Activated naive CD4-positive, alpha-beta T cell treated with anti-CD3 and anti-CD28 coated beads for 36 hours (primary cell): ENCODE measurements around the gene RAB2B. TPM values are rescaled to one million over a fixed set of nuclear protein-coding genes. Genes with fewer than 3 reads are reported as not detected.

Experiments
- CTCF ChIA-PET: fragments of 350-600 bp; sonication (Branson Sonifier 250); formaldehyde crosslinking; loops from one replicate; lab custom pipeline; 2021; ENCODE audit warnings: antibody characterized with exemption; lab: Charles Lee
- DNase-seq: peaks from one replicate; pipeline ENCODE4 v3.0.0-alpha.2; 2020
- H3K27ac Mint-ChIP-seq: one replicate; pipeline ENCODE4 v1.8.0; 2021; ENCODE audit warnings: mild to moderate bottlenecking, mixed read lengths
- H3K27me3 Mint-ChIP-seq: one replicate; pipeline ENCODE4 v1.8.0; 2021; ENCODE audit warnings: low read depth, mixed read lengths
- H3K36me3 Mint-ChIP-seq: one replicate; pipeline ENCODE4 v1.8.0; 2021; ENCODE audit warnings: low read depth, mixed read lengths
- H3K4me1 Mint-ChIP-seq: one replicate; pipeline ENCODE4 v1.8.0; 2021; ENCODE audit warnings: low read depth, mixed read lengths
- H3K4me3 Mint-ChIP-seq: one replicate; pipeline ENCODE4 v1.8.0; 2021; ENCODE audit warnings: mild to moderate bottlenecking, moderate library complexity, mixed read lengths
- H3K9me3 Mint-ChIP-seq: one replicate; pipeline ENCODE4 v1.8.0; 2021; ENCODE audit warnings: mixed read lengths
- intact Hi-C: fragments of 100-400 bp; cut with micrococcal nuclease; formaldehyde crosslinking; loops from one replicate; pipeline ENCODE4 v1.15.1; 2023
- total RNA-seq, 2 experiments: library from RNA; stranded (reverse); gene quantifications; one replicate each; pipeline ENCODE4 v1.2.3, GENCODE V29; 2021

Gene RAB2B
- total RNA-seq = 10 to 100 TPM; 20.5 to 21.4 TPM

DNA sequence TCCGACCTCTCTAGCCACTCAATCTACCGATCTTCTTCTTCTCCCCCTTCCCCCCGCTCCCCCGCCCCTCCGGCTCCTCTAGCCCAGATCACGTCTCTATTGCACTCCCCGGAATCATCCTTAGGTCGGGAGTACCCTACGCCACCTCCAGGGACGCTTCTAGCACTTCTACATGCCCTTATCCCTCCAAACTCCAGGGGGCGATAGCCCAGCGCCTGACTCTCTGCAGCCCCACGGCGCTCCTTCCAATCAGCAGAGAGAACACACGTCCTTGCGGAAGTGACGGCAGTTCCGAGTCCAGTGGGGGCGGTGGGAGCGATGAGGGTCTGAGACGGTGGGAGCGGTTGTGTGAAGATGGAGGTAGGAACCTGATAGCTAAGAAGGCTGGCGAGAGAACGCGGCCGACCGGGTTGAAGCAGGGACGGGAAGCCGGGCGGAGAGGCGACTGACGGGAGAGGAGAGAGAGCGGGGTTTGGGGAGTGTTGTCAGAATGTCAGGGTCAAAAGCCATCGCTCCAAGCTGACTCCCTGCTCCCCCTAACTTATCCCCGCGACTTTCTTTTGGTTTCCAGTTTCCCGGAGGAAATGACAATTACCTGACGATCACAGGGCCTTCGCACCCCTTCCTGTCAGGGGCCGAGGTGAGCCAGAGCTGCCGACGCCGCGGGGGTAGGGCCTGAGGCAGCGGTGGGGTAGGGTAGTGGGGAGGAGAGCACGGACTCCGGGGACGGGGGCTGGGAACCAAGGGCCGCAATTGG lies at the start of gene RAB2B, which contains the start of gene TOX4:
TSS of gene RAB2B (minus strand) at position 35 of the 757 bp plus-strand sequence. CDS start 87 bp downstream, outside the sequence.
TSS of gene TOX4 (plus strand) at position 271 of the 757 bp plus-strand sequence. CDS start at position 355, 84 bp downstream.
- peak within 1 kb of the TSS; percentile 98 for H3K27ac Mint-ChIP-seq
- peak within 1 kb of the TSS; percentile 100 for H3K4me3 Mint-ChIP-seq
- intact Hi-C loops = loop anchor here (1.0 kb wide), 10 partner anchors 21 to 488 kb away; partner anchors contain the start of genes CHD8, HNRNPC, METTL17 and METTL3
- CTCF ChIA-PET = interaction anchor here (0.5 to 4.0 kb wide), 21 partner anchors 10 to 373 kb away, joined by 3 to 21 read pairs (median 4); partner anchors contain the start of genes CHD8 and METTL3
- no peaks in the 10 kb centered on the region for H3K9me3 Mint-ChIP-seq
- DNase-seq = peak; percentile 97
- H3K27me3 Mint-ChIP-seq = no peaks in the 10 kb centered on the region
- peaks cover 31% of the 10 kb centered on the region for H3K4me1 Mint-ChIP-seq
- peaks cover 5% of the 10 kb centered on the region for H3K36me3 Mint-ChIP-seq

GRCh38 chr14:21525962-21526671 lies 49.4 kb upstream of the RAB2B start, which contains the start of gene SALL2:
Gene SALL2 (minus strand): TSS chr14:21526346. CDS start chr14:21526127, 219 bp downstream.
- intact Hi-C loops = loop anchor here (1.0 kb wide), 5 partner anchors 15 to 257 kb away; partner anchors contain the start of genes CHD8, HNRNPC, METTL3 and TOX4
- DNase-seq = peak; percentile 86
- CTCF ChIA-PET = interaction anchor here (0.7 to 5.0 kb wide), 5 partner anchors 12 to 115 kb away, joined by 3 to 26 read pairs (median 4); partner anchors contain the start of gene METTL3
- no peaks in the 10 kb centered on the region for H3K27me3 Mint-ChIP-seq
- peak within 1 kb of the TSS; percentile 70 for H3K27ac Mint-ChIP-seq
- H3K4me3 Mint-ChIP-seq = peak within 1 kb of the TSS; percentile 79
- H3K4me1 Mint-ChIP-seq = peaks cover 9% of the 10 kb centered on the region
- H3K36me3 Mint-ChIP-seq = no peaks in the 10 kb centered on the region
- no peaks in the 10 kb centered on the region for H3K9me3 Mint-ChIP-seq

- CTCF ChIA-PET = interaction anchor here (0.7 to 5.0 kb wide), 4 partner anchors 11 to 115 kb away, joined by 3 to 26 read pairs (median 5); partner anchors contain the start of gene METTL3
- H3K4me3 Mint-ChIP-seq = peak overlapping the region; percentile 79
- intact Hi-C loops = no loop called here
- H3K27ac Mint-ChIP-seq = peak overlapping the region; percentile 70
- H3K4me1 Mint-ChIP-seq = peaks cover 9% of the 10 kb centered on the region
- no peak for DNase-seq
- H3K9me3 Mint-ChIP-seq = no peaks in the 10 kb centered on the region
- H3K36me3 Mint-ChIP-seq = no peaks in the 10 kb centered on the region
- no peaks in the 10 kb centered on the region for H3K27me3 Mint-ChIP-seq
Observed at GRCh38 chr14:21525571-21525961, 48.8 kb upstream of the RAB2B start.

GRCh38 chr14:21524575-21525490 lies 48.1 kb upstream of the RAB2B start:
- H3K27ac Mint-ChIP-seq = no peak overlapping the region
- no peaks in the 10 kb centered on the region for H3K9me3 Mint-ChIP-seq
- CTCF ChIA-PET = interaction anchor here (5.0 kb wide), 1 partner anchor 26 kb away, joined by 26 read pairs; no protein-coding TSS in a partner anchor
- no peaks in the 10 kb centered on the region for H3K27me3 Mint-ChIP-seq
- intact Hi-C loops = no loop called here
- peaks cover 9% of the 10 kb centered on the region for H3K4me1 Mint-ChIP-seq
- no peaks in the 10 kb centered on the region for H3K36me3 Mint-ChIP-seq
- DNase-seq = no peak
- peak overlapping the region; percentile 79 for H3K4me3 Mint-ChIP-seq

GRCh38 chr14:21523203-21523602 lies 46.4 kb upstream of the RAB2B start:
- no peak overlapping the region for H3K27ac Mint-ChIP-seq

GRCh38 chr14:21521501-21521900 lies 44.7 kb upstream of the RAB2B start:
- Mint-ChIP-seq H3K4me3 (no peak overlapping the region), H3K9me3 (no peaks in the 10 kb centered on the region), H3K27ac (no peak overlapping the region), H3K36me3 (no peaks in the 10 kb centered on the region), H3K27me3 (no peaks in the 10 kb centered on the region), H3K4me1 (peaks cover 3% of the 10 kb centered on the region)
- CTCF ChIA-PET = interaction anchor here (1.5 to 2.2 kb wide), 2 partner anchors 22 to 23 kb away, joined by 6 to 8 read pairs; no protein-coding TSS in a partner anchor
- intact Hi-C loops = no loop called here
- no peak for DNase-seq

More at GRCh38 chr14:21523203-21523602, 46.4 kb upstream of the RAB2B start:
- no peak for DNase-seq
- intact Hi-C loops = no loop called here
- H3K9me3 Mint-ChIP-seq = no peaks in the 10 kb centered on the region
- H3K4me3 Mint-ChIP-seq = no peak overlapping the region
- CTCF ChIA-PET = interaction anchor here (2.2 to 5.0 kb wide), 2 partner anchors 24 to 25 kb away, joined by 8 to 26 read pairs; no protein-coding TSS in a partner anchor
- no peaks in the 10 kb centered on the region for H3K27me3 Mint-ChIP-seq
- H3K36me3 Mint-ChIP-seq = no peaks in the 10 kb centered on the region
- H3K4me1 Mint-ChIP-seq = peaks cover 9% of the 10 kb centered on the region

DNA sequence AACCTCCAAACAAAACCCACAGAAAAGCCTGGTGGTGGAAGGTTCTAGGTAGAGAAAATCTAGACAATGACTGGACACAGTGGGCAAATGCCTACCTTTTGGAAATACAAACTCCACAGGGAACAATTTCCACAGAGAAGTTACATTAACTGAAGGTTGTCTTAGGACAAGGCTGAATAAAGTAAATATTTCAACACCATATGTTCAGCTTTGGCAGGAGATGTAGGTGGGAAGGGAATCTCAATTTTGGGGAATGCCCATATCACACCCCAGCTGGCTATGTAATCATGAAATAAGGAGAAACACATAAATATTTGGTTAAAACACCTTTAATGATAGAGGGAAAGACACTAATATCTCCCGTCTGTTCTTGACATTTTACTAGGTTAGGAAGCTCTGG lies 44.0 kb upstream of the RAB2B start:
- CTCF ChIA-PET = interaction anchor here (2.2 kb wide), 1 partner anchor 21 kb away, joined by 8 read pairs; no protein-coding TSS in a partner anchor
- Mint-ChIP-seq H3K27me3 (no peaks in the 10 kb centered on the region), H3K36me3 (no peaks in the 10 kb centered on the region), H3K27ac (no peak overlapping the region), H3K4me3 (no peak overlapping the region), H3K9me3 (no peaks in the 10 kb centered on the region), H3K4me1 (peaks cover 3% of the 10 kb centered on the region)
- no peak for DNase-seq
- intact Hi-C loops = no loop called here

DNA sequence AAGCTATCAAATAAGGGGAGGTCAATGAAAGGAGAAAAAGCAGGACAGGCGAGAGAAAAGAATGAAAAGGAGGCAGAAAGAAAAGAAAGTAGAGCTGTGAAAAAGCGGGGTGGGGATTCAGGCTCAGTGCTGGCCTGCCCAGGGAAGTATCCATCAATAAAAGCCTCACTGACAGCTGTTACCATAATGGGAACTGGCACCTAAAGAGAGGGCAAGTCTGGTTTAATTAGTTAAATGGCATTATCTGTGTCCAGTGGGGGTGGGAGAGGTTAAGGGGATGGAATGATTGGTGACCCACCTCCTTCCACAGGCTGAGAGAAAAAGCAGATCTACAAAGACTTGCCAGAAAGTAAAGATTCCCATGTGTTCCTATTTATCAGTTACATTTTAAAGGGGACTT lies 42.0 kb upstream of the RAB2B start:
- Mint-ChIP-seq H3K27ac (no peak overlapping the region), H3K4me1 (no peaks in the 10 kb centered on the region), H3K27me3 (no peaks in the 10 kb centered on the region), H3K9me3 (no peaks in the 10 kb centered on the region), H3K36me3 (no peaks in the 10 kb centered on the region), H3K4me3 (no peak overlapping the region)
- intact Hi-C loops = loop anchor here (10.0 kb wide), 1 partner anchor 1246 kb away; the partner anchor contains the start of gene OXA1L
- CTCF ChIA-PET = interaction anchor here (1.0 kb wide), 1 partner anchor 20 kb away, joined by 3 read pairs; no protein-coding TSS in a partner anchor
- no peak for DNase-seq

GRCh38 chr14:21514341-21514740 lies 37.6 kb upstream of the RAB2B start:
- no peaks in the 10 kb centered on the region for H3K9me3 Mint-ChIP-seq
- no peak overlapping the region for H3K4me3 Mint-ChIP-seq
- CTCF ChIA-PET = interaction anchor here (0.9 to 6.5 kb wide), 3 partner anchors 12 to 45 kb away, joined by 3 to 44 read pairs (median 5); partner anchors contain the start of gene SALL2
- no peaks in the 10 kb centered on the region for H3K27me3 Mint-ChIP-seq
- no peak overlapping the region for H3K27ac Mint-ChIP-seq
- peaks cover 14% of the 10 kb centered on the region for H3K4me1 Mint-ChIP-seq
- no peak for DNase-seq
- intact Hi-C loops = loop anchor here (10.0 kb wide), 1 partner anchor 1250 kb away; the partner anchor contains the start of gene OXA1L
- H3K36me3 Mint-ChIP-seq = peaks cover 7% of the 10 kb centered on the region

DNA sequence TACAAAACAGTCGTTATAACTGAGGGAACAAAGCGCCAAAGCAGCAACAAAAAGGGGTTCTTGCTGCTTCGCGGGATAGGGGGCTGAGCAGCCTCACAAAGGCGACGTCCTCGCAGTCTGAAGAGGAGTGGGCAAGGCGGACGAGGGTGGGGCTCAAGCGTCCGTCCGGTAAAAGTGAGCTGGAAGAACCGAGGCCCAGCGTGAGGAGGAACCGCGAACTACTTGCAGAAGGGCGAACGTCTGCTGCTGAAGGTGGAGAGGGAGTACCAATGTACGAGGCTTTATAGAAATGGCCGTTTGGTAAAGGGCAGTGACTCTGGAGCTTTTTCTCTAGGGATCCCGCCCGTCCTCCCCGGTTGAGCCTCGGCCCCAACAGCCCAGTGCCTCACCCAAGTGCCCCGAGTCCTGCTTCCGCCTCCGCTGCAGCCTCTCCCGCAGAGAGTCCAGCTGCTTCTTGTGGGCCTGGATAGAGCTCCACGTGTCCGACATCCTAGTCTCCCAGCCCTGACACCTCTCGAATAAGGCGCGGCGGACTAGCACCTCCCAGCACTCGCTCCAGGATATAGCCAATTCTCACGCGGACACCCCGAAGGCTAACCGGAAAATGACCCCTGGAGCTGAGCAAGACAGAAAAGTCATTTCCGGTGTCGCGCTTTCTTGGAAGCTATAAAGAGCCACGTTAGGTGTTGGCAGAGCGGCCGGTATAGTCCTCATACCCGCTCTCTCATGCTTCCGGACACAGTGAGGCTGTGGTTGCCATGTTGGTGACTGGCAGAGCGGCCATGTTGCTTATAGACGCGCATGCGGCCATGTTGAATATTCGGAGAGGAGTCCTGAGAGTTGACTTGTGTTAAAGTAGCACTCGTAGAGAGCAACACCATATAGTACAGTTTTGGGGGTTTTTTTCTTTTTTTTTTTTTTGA lies 34.2 kb upstream of the RAB2B start, which contains the start of gene METTL3:
TSS of gene METTL3 (minus strand) at position 606 of the 923 bp plus-strand sequence. CDS start at position 489, 117 bp downstream.
- peaks cover 21% of the 10 kb centered on the region for H3K36me3 Mint-ChIP-seq
- no peaks in the 10 kb centered on the region for H3K27me3 Mint-ChIP-seq
- no peaks in the 10 kb centered on the region for H3K9me3 Mint-ChIP-seq
- peak; percentile 96 for DNase-seq
- peaks cover 30% of the 10 kb centered on the region for H3K4me1 Mint-ChIP-seq
- intact Hi-C loops = loop anchor here (1.0 to 10.0 kb wide), 11 partner anchors 15 to 1254 kb away; partner anchors contain the start of genes CHD8, HNRNPC, OXA1L and SALL2
- CTCF ChIA-PET = interaction anchor here (0.8 to 6.5 kb wide), 6 partner anchors 11 to 55 kb away, joined by 3 to 44 read pairs (median 6); partner anchors contain the start of genes CHD8, RAB2B and SALL2
- peak within 1 kb of the TSS; percentile 96 for H3K27ac Mint-ChIP-seq
- peak within 1 kb of the TSS; percentile 96 for H3K4me3 Mint-ChIP-seq
